SK-N-SH treated with all-trans-retinoic acid at 6 μM for 48 hours (cell line): ENCODE results near the gene SMG1.

ENCODE experiments used
- ATAC-seq: fragments of 200-7000 bp; cut with Tn5 transposase; 3 replicates; pipeline ENCODE4 v1.9.1; 2020; ENCODE audit warnings: mild to moderate bottlenecking, moderate library complexity
- ARNTL ChIP-seq: fragments of 450-650 bp; formaldehyde crosslinking; IDR thresholded peaks from 2 replicates; pipeline ENCODE4 v1.5.0; 2020; ENCODE audit warnings: low read depth, mild to moderate bottlenecking, moderate library complexity, borderline replicate concordance
- BACH2 ChIP-seq: fragments of 250-450 bp; sonication (Bioruptor Pico); IDR thresholded peaks from 2 replicates; pipeline ENCODE4 v1.9.0; 2021; ENCODE audit warnings: mild to moderate bottlenecking, borderline replicate concordance
- CSDC2 ChIP-seq: fragments of 250-450 bp; sonication (Bioruptor Pico); IDR thresholded peaks from 2 replicates; pipeline ENCODE4 v1.5.0; 2020; ENCODE audit warnings: mild to moderate bottlenecking, moderate library complexity
- ESRRG ChIP-seq: fragments of 250-450 bp; sonication (Bioruptor Pico); IDR thresholded peaks from 2 replicates; pipeline ENCODE4 v1.6.1; 2021; ENCODE audit warnings: mild to moderate bottlenecking
- GLIS3 ChIP-seq: fragments of 250-450 bp; sonication (Bioruptor Pico); IDR thresholded peaks from 2 replicates; pipeline ENCODE4 v1.5.0; 2020; ENCODE audit warnings: mild to moderate bottlenecking, moderate library complexity
- ISL1 ChIP-seq: fragments of 250-450 bp; sonication (Bioruptor Pico); IDR thresholded peaks from 2 replicates; pipeline ENCODE4 v2.1.2; 2022; ENCODE audit warnings: mild to moderate bottlenecking, moderate library complexity
- OSR1 ChIP-seq: fragments of 250-450 bp; sonication (Bioruptor Pico); IDR thresholded peaks from 2 replicates; pipeline ENCODE4 v1.8.0; 2022; ENCODE audit warnings: moderate library complexity, mild to moderate bottlenecking, inconsistent platforms
- PPARA ChIP-seq: fragments of 250-450 bp; sonication (Bioruptor Pico); IDR thresholded peaks from 2 replicates; pipeline ENCODE4 v1.5.0; 2020; ENCODE audit warnings: mild to moderate bottlenecking, borderline replicate concordance
- RARB ChIP-seq: fragments of 250-450 bp; sonication (Bioruptor Pico); IDR thresholded peaks from 2 replicates; pipeline ENCODE4 v1.8.0; 2021; ENCODE audit warnings: mild to moderate bottlenecking, moderate library complexity
- SNAI2 ChIP-seq: fragments of 250-450 bp; sonication (Bioruptor Pico); IDR thresholded peaks from 2 replicates; pipeline ENCODE4 v1.5.0; 2020; ENCODE audit warnings: mild to moderate bottlenecking, moderate library complexity
- TCF4 ChIP-seq: fragments of 250-450 bp; sonication (Bioruptor Pico); IDR thresholded peaks from 2 replicates; pipeline ENCODE4 v1.8.0; 2021; ENCODE audit warnings: mild to moderate bottlenecking, moderate library complexity, borderline replicate concordance
- TOX ChIP-seq: fragments of 250-450 bp; sonication (Bioruptor Pico); IDR thresholded peaks from 2 replicates; pipeline ENCODE4 v1.8.0; 2021; ENCODE audit warnings: mild to moderate bottlenecking, moderate library complexity, borderline replicate concordance
- ZC3H10 ChIP-seq: fragments of 250-450 bp; sonication (Bioruptor Pico); IDR thresholded peaks from 2 replicates; pipeline ENCODE4 v1.5.1; 2021; ENCODE audit warnings: mild to moderate bottlenecking, moderate library complexity
- ZFP3 ChIP-seq: fragments of 250-450 bp; sonication (Bioruptor Pico); IDR thresholded peaks from 2 replicates; pipeline ENCODE4 v1.5.0; 2020; ENCODE audit warnings: mild to moderate bottlenecking, moderate library complexity
- ZFP30 ChIP-seq: fragments of 450-650 bp; formaldehyde crosslinking; IDR thresholded peaks from 2 replicates; pipeline ENCODE4 v1.5.0; 2022; ENCODE audit warnings: mild to moderate bottlenecking, moderate library complexity
- ZNF565 ChIP-seq: fragments of 450-650 bp; formaldehyde crosslinking; conservative IDR thresholded peaks from 2 replicates; pipeline ENCODE4 v1.5.0; 2020; ENCODE audit warnings: low read depth, mild to moderate bottlenecking, moderate library complexity
- ZNF70 ChIP-seq: fragments of 450-650 bp; formaldehyde crosslinking; IDR thresholded peaks from 2 replicates; pipeline ENCODE4 v1.5.0; 2020; ENCODE audit warnings: mild to moderate bottlenecking, moderate library complexity
- ZNF8 ChIP-seq: fragments of 450-650 bp; formaldehyde crosslinking; IDR thresholded peaks from 2 replicates; pipeline ENCODE4 v1.5.0; 2020; ENCODE audit warnings: mild to moderate bottlenecking, moderate library complexity
- TF ChIP-seq, protein P1 (sequence below): fragments of 250-450 bp; sonication (Bioruptor Pico); IDR thresholded peaks from 2 replicates; pipeline ENCODE4 v1.5.1; 2021; ENCODE audit warnings: mild to moderate bottlenecking, moderate library complexity
- TF ChIP-seq, protein P2 (sequence below): fragments of 250-450 bp; sonication (Bioruptor Pico); IDR thresholded peaks from 2 replicates; pipeline ENCODE4 v1.8.0; 2020; ENCODE audit warnings: mild to moderate bottlenecking, moderate library complexity, borderline replicate concordance
- TF ChIP-seq, protein P3 (sequence below): fragments of 250-450 bp; sonication (Bioruptor Pico); IDR thresholded peaks from 2 replicates; pipeline ENCODE4 v1.5.1; 2020; ENCODE audit warnings: low read depth, mild to moderate bottlenecking, moderate library complexity
- TF ChIP-seq, protein P4 (sequence below): fragments of 250-450 bp; sonication (Bioruptor Pico); IDR thresholded peaks from 2 replicates; pipeline ENCODE4 v1.8.0; 2021; ENCODE audit warnings: low read depth, mild to moderate bottlenecking, moderate library complexity, borderline replicate concordance

The SMG1 gene

DNA sequence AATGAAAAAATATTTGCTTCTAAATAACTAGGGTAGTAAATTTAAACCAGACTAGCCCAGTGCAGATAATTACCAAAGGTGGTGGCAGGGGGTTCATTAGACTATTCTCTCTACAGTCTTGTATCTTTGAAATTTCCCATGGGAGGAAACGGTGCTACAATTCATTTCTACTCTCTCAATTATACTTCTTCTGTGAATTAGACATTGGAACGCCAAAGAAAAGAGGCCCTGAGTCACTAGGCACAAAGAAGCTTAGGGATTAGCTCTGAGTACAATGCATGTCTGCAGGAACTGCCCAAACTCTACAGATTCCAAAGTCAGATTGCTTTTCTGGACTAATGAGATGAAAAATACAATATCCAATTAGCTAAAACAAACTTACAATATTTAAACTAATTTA lies 94.2 kb downstream of the SMG1 start:
- TF ChIP-seq, protein P1, sequence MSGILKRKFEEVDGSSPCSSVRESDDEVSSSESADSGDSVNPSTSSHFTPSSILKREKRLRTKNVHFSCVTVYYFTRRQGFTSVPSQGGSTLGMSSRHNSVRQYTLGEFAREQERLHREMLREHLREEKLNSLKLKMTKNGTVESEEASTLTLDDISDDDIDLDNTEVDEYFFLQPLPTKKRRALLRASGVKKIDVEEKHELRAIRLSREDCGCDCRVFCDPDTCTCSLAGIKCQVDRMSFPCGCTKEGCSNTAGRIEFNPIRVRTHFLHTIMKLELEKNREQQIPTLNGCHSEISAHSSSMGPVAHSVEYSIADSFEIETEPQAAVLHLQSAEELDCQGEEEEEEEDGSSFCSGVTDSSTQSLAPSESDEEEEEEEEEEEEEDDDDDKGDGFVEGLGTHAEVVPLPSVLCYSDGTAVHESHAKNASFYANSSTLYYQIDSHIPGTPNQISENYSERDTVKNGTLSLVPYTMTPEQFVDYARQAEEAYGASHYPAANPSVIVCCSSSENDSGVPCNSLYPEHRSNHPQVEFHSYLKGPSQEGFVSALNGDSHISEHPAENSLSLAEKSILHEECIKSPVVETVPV: no peak
- TF ChIP-seq GLIS3: no peak
- TF ChIP-seq, protein P2, sequence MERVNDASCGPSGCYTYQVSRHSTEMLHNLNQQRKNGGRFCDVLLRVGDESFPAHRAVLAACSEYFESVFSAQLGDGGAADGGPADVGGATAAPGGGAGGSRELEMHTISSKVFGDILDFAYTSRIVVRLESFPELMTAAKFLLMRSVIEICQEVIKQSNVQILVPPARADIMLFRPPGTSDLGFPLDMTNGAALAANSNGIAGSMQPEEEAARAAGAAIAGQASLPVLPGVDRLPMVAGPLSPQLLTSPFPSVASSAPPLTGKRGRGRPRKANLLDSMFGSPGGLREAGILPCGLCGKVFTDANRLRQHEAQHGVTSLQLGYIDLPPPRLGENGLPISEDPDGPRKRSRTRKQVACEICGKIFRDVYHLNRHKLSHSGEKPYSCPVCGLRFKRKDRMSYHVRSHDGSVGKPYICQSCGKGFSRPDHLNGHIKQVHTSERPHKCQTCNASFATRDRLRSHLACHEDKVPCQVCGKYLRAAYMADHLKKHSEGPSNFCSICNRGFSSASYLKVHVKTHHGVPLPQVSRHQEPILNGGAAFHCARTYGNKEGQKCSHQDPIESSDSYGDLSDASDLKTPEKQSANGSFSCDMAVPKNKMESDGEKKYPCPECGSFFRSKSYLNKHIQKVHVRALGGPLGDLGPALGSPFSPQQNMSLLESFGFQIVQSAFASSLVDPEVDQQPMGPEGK (CRISPR knock-in tag): no peak
- no peak for TF ChIP-seq ISL1
- TF ChIP-seq TOX (CRISPR knock-in tag): no peak
- TF ChIP-seq SNAI2 (CRISPR knock-in tag): no peak
- TF ChIP-seq ZFP3 (CRISPR knock-in tag): no peak
- TF ChIP-seq CSDC2 (CRISPR knock-in tag): no peak
- no peak for TF ChIP-seq PPARA
- no peak for TF ChIP-seq ESRRG (CRISPR knock-in tag)
- TF ChIP-seq ZFP30 (CRISPR knock-in tag): no peak
- TF ChIP-seq ARNTL (CRISPR knock-in tag): no peak
- TF ChIP-seq ZC3H10 (CRISPR knock-in tag): no peak
- TF ChIP-seq RARB (CRISPR knock-in tag): no peak
- no peak for TF ChIP-seq OSR1 (CRISPR knock-in tag)
- no peak for TF ChIP-seq TCF4 (CRISPR knock-in tag)
- no peak for TF ChIP-seq ZNF565 (CRISPR knock-in tag)
- TF ChIP-seq, all 23 proteins: peak for 0
- ATAC-seq: no peak

DNA sequence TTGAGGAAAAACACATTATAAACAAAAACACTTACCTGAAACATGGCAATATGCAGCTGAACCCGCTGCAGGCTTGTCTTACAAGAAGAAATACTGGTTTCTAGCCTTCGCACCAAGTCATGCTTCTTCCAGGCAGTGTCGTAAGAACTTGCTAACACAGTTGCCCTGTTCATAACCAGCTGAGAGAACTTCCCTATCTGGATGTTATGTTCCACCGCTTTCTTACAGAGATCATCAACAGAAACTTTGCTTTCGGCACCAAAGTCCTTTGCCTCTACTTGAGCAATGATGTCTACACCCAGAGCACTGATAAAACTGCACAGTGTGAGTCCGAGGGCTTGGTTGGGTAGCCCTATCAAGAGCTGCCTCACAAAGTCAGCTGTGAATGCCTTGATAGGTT lies 97.0 kb downstream of the SMG1 start:
- ATAC-seq: no peak
- TF ChIP-seq PPARA: no peak
- no peak for TF ChIP-seq ISL1
- no peak for TF ChIP-seq RARB (CRISPR knock-in tag)
- no peak for TF ChIP-seq OSR1 (CRISPR knock-in tag)
- TF ChIP-seq GLIS3: no peak

DNA sequence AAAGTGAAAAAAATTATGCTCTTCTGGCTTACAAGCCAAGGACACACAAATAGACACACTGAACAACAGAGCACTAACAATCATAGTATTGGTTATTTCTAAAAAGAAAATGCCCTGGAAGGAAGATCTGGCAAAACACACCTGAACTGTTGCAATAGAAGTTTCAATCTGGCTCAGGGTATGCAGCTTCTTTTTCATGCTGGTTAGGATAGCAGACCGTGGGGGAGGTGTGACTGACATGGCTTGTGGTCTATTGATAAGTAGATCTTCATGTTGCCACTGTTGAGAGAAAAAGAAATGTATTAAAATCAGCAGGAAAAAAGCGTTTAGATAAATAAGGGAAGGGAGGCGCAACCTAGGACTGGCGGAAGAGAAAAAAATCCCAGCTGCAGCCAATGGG lies 98.3 kb downstream of the SMG1 start:
- ATAC-seq: no peak
- TF ChIP-seq ZNF565 (CRISPR knock-in tag): no peak
- no peak for TF ChIP-seq ZNF70
- TF ChIP-seq OSR1 (CRISPR knock-in tag): no peak
- no peak for TF ChIP-seq BACH2 (CRISPR knock-in tag)
- TF ChIP-seq, protein P2 (CRISPR knock-in tag): no peak
- no peak for TF ChIP-seq PPARA
- TF ChIP-seq, protein P3, sequence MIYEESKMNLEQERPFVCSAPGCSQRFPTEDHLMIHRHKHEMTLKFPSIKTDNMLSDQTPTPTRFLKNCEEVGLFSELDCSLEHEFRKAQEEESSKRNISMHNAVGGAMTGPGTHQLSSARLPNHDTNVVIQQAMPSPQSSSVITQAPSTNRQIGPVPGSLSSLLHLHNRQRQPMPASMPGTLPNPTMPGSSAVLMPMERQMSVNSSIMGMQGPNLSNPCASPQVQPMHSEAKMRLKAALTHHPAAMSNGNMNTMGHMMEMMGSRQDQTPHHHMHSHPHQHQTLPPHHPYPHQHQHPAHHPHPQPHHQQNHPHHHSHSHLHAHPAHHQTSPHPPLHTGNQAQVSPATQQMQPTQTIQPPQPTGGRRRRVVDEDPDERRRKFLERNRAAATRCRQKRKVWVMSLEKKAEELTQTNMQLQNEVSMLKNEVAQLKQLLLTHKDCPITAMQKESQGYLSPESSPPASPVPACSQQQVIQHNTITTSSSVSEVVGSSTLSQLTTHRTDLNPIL (CRISPR knock-in tag): no peak

DNA sequence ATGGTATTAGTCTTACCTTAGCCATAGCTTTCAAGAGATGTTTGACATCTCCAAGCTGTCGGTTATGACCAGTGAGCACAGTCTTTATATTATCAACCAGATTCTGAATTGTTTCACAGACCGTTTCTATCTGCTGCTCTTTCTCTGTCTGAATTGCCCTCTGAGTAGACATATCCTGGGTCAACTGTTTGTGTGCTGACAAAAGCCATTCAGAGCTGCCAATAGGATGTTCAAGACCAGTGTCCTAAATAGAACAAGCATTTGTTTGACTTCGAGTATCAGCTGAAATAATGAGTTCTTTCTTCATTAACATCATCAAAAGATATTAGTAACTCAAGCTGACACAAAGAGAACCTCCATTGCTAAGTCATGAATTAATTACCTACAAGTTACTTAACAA lies 109.9 kb downstream of the SMG1 start:
- no peak for ATAC-seq
- TF ChIP-seq ZFP3 (CRISPR knock-in tag) (no peak), ESRRG (CRISPR knock-in tag) (no peak), OSR1 (CRISPR knock-in tag) (no peak), ZNF8 (CRISPR knock-in tag) (no peak), TOX (CRISPR knock-in tag) (no peak), ISL1 (no peak), ZFP30 (CRISPR knock-in tag) (no peak), GLIS3 (no peak), ZNF70 (no peak), BACH2 (CRISPR knock-in tag) (no peak), CSDC2 (CRISPR knock-in tag) (no peak), SNAI2 (CRISPR knock-in tag) (no peak), ZC3H10 (CRISPR knock-in tag) (no peak)
- TF ChIP-seq, protein P3 (CRISPR knock-in tag): no peak
- TF ChIP-seq, protein P4, sequence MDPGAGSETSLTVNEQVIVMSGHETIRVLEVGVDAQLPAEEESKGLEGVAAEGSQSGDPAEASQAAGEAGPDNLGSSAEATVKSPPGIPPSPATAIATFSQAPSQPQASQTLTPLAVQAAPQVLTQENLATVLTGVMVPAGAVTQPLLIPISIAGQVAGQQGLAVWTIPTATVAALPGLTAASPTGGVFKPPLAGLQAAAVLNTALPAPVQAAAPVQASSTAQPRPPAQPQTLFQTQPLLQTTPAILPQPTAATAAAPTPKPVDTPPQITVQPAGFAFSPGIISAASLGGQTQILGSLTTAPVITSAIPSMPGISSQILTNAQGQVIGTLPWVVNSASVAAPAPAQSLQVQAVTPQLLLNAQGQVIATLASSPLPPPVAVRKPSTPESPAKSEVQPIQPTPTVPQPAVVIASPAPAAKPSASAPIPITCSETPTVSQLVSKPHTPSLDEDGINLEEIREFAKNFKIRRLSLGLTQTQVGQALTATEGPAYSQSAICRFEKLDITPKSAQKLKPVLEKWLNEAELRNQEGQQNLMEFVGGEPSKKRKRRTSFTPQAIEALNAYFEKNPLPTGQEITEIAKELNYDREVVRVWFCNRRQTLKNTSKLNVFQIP (CRISPR knock-in tag): no peak
- TF ChIP-seq, protein P2 (CRISPR knock-in tag): no peak
